ENCODE results near the gene AK3.

DNA sequence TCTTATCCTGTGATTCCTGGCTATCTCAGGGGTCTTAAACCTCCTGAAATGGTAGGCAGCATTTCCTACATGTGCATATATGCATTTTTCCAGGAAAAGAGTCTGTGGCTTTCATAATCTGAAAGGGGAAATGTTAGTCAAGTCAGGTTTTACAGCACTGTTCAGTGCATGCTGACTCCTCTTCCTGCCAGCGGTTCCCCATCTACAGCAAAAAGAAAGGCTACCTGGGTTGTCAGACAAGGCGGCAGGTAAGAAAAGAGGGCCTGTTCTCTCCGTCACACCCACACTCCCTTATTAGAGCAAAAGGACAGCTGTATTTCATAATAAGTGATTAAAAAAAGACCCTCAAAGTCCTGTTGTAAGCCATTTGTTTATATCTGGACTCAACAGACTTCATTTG, 70.4 kb downstream of the AK3 start:
- TF ChIP-seq CTCF (conservative IDR thresholded peaks at IDR 0.05; ENCODE audit: low read depth, low read length): no peak
- no peak for TF ChIP-seq EZH2 (IDR thresholded peaks at IDR 0.05; ENCODE audit: low read length, unreplicated experiment)
- TF ChIP-seq EZH2phosphoT487 (IDR thresholded peaks at IDR 0.05; ENCODE audit: borderline replicate concordance, low read length): no peak
